Activated T-cell treated with anti-CD3 and anti-CD28 coated beads for 1 hour (primary cell): ENCODE data around the gene CCDC91.
A peak's percentile ranks its signal among the peaks of the same experiment; 100 is the strongest.
"Not testable (repeated sequence)": the region's sequence is repeated elsewhere in the genome, so short reads cannot be mapped to it uniquely, and the experiment has no call there.

ENCODE experiments used
- DNase-seq: peaks from one replicate; pipeline ENCODE4 v3.0.0-alpha.2; 2020; ENCODE audit warnings: low read depth

CCDC91 gene

GRCh38 chr12:28184375-28184774, 5.9 kb upstream of the CCDC91 start:
- DNase-seq = no peak

DNA sequence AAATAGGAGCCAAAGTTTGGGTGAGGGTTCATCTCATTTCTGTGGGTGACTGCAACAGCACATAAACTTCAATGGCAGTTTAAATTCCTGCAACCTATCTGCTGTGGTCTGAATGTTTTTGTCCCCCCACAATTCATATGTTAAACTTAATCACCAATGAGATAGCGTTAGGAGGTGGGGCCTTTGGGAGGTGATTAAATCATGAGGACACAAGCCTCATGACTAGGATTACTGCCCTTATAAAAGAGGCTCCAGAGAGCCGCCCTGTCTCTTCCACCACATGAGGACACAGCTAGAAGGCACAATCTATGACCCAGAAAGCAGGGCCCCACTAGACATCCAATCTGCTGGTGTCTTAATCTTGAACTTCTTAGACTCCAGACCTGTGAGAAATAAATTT, 3.8 kb upstream of the CCDC91 start:
- no peak for DNase-seq

GRCh38 chr12:28189784-28190320, 404 bp upstream of the CCDC91 start:
- no peak for DNase-seq

GRCh38 chr12:28191051-28192048, 1.1 kb downstream of the CCDC91 start:
- peak; percentile 6 for DNase-seq

DNA sequence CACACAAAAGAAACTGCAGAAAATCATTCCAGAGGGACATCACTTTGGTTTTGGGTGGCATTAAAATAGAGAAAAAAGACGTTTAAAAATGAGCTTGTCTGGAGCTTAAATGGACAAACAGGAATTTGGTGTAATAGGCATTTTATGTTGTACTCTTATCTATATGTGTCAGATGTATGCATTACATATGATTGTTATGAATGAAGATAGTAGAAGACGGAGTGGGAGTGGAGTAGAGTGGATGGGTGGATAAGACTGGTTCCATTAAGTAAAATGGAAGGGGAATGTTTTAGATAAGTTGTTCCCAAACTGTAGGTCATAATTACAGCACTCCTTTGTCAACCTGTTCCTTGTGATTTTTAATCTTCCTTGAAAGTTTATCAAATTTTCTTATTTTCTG, 1.9 kb downstream of the CCDC91 start:
- DNase-seq = no peak

- not testable (repeated sequence) for DNase-seq
Observed at GRCh38 chr12:28194621-28195020, 4.4 kb downstream of the CCDC91 start.

GRCh38 chr12:28201136-28201535, 10.9 kb downstream of the CCDC91 start:
- not testable (repeated sequence) for DNase-seq

DNA sequence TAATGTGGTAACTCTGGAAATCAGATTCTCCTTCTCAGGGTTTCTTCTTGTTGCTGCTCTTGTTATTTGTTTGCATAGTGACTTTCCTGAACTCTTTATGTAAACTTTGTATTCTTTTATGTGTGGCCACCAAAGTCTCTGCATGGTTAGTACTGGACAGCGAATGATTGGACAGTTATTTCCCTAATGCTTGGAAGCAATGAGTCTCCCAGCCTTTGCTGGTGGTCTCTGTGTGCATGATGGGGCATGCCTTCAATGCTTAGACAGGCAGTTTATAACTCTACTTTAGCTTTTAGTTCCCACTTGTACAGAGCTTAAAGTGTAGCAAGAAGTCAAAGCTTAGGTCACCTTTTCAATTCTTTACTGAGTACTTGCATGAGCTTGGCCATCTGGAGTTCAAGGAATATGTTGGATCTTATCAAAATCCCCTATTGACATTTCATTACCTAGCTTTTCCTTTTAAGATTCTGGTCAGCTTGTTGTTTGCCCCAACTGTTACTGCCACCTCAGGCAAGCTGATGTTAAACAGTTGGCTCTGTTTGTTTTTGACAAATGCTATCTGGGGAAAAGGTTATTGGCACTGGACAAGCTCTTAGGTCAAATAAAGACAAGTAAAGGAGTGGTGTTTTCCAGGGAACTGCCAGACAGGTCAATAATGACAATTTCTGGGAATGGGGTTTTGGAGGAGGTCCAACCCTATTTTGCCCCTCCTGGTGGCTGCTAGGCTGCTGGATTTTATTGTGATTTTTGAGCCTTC, 12.3 kb downstream of the CCDC91 start:
- DNase-seq = no peak

- DNase-seq = no peak
Observed at GRCh38 chr12:28209782-28210181, 19.5 kb downstream of the CCDC91 start.

- no peak for DNase-seq
Observed at GRCh38 chr12:28212182-28212581, 21.9 kb downstream of the CCDC91 start.

- DNase-seq = no peak
Observed at GRCh38 chr12:28215021-28215420, 24.8 kb downstream of the CCDC91 start.

GRCh38 chr12:28216016-28216415, 25.8 kb downstream of the CCDC91 start:
- no peak for DNase-seq

- no peak for DNase-seq
Observed at GRCh38 chr12:28217805-28218204, 27.5 kb downstream of the CCDC91 start.

DNA sequence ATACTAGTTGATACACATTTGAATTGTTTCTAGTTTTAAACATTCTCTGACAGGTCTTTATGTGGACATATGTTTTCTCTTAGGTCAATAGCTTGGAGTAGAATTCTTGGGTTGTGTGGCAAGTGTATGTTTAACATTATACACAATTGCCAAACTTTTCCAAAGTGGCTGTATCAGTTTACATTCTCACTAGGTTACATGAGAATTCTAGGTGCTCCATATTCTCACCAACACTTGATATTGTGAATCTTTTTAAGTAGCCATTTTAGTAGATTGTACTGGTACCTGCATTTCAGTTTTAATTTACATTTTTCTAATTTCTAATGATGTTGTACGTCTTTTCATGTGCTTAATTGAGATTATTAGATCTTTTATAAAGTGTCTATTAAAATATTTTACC, 28.6 kb downstream of the CCDC91 start:
- DNase-seq = no peak

GRCh38 chr12:28219827-28220226, 29.6 kb downstream of the CCDC91 start:
- DNase-seq = no peak

DNA sequence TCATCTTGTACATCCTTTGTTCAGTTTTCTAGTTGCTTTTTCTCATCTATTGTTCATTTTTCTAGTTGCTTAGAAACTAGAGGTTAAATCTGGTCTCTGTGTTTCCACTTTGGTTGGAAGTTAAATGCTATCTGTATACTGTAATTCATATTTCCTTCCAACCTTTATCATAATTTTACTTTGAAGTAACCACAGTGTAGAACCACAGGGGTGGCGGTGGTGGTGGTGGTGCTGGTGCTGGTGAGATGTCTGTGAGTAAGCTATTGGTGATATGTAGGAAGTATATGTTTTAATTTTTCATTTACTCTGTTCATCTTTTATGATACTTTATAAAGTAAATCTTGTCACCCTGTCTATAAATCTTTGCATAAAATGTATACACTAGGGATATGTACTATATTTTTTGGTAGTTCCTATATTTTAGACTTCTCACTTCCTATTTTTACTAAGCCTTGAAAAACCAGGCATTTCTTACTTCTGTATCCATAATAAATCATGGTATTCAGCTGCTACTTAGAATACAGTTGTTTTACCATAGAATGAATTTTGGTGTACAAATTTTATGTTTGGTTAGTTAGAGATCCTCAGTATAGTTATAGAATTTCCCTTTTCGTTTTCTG, 31.9 kb downstream of the CCDC91 start:
- DNase-seq = peak; percentile 35

- no peak for DNase-seq
Observed at GRCh38 chr12:28223025-28223554, 32.8 kb downstream of the CCDC91 start.

- no peak for DNase-seq
Observed at GRCh38 chr12:28223858-28224257, 33.6 kb downstream of the CCDC91 start.

- DNase-seq = no peak
Observed at GRCh38 chr12:28226705-28227104, 36.4 kb downstream of the CCDC91 start.

- no peak for DNase-seq
Observed at GRCh38 chr12:28227251-28227650, 37.0 kb downstream of the CCDC91 start.

DNA sequence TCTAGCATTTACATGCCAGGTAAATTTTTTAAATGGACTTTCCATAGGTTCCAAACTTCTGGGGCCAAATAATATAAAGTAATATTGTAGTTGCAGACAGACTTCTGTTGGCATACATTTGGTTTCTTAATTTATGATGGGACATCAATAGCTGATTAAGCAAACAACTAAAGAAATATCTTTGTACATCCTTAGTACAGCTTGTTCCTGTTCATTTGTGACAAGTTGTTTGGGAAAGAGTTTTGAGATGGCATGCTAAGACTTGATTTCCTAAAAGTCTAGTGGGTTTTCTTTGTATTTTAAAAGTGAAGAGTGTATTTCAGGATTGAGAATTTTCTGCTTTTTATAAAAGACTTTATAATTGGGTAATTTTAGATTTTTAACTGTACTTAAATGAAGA, 41.0 kb downstream of the CCDC91 start:
- DNase-seq = no peak
